HCT116 (cell line): Measurements from ENCODE around the gene TIAM2.

ENCODE experiments used
- JUND ChIP-seq: IDR thresholded peaks from 2 replicates; pipeline ENCODE4 v1.6.1; 2012
- YY1 ChIP-seq: IDR thresholded peaks from 2 replicates; pipeline ENCODE4 v1.6.1; 2011; ENCODE audit warnings: low read length, low read depth, moderate library complexity, mild to moderate bottlenecking; ENCODE audit not compliant: insufficient replicate concordance; ENCODE audit errors: extremely low read depth
- ZFX ChIP-seq: fragments of 450-650 bp; IDR thresholded peaks from 2 replicates; pipeline ENCODE4 v1.6.1; 2017
- TF ChIP-seq, protein P1 (sequence below), 3 experiments: fragments of 200-600 bp in 1 of 3; sonication (generic) in 1 of 3; IDR thresholded peaks in 2 of 3; conservative IDR thresholded peaks in 1 of 3; 2 replicates each; pipeline ENCODE4 v1.5.1; 2012 to 2017; ENCODE audit warnings: low read depth in 2 of 3, low read length in 2 of 3, antibody characterized with exemption in 1 of 3, borderline replicate concordance in 1 of 3, control low read depth in 1 of 3, mild to moderate bottlenecking in 1 of 3, mixed read lengths in 1 of 3, mixed run types in 1 of 3, moderate library complexity in 1 of 3; ENCODE audit not compliant: insufficient read depth in 1 of 3
- TF ChIP-seq, protein P2 (sequence below): IDR thresholded peaks from 2 replicates; pipeline ENCODE4 v1.6.1; 2012; ENCODE audit warnings: low read depth

DNA sequence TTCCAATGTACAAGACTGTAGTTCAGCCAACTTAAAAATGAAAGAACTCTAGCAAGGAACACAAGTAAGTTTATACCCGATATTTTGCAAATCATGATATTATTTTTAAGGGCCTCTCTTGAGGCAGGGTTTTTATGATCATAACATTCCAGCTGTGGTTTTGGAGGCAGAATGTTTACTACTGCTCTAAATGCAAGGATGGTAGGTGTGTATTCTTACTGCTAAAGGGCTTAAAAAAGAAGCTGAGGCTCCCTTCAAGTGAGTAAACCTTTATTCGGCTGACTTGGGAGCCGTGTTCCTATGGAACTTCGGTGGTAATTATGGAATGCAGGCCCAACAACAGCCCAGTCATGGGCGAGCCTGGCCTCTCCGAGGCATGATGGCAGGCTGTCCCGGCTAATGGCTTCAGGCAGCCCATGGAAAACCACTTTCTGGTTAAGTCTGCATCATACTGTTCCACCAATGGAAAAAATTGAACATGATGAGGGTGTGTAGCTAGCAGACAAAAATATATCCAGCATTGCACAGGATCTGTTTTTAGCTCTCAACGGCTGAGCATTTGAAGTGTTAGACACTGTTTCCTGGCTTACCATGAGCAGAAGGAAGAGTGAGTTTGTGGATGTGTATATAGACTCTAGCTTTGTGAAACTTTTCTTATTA lies 111.5 kb downstream of the TIAM2 start:
- TF ChIP-seq, protein P1, sequence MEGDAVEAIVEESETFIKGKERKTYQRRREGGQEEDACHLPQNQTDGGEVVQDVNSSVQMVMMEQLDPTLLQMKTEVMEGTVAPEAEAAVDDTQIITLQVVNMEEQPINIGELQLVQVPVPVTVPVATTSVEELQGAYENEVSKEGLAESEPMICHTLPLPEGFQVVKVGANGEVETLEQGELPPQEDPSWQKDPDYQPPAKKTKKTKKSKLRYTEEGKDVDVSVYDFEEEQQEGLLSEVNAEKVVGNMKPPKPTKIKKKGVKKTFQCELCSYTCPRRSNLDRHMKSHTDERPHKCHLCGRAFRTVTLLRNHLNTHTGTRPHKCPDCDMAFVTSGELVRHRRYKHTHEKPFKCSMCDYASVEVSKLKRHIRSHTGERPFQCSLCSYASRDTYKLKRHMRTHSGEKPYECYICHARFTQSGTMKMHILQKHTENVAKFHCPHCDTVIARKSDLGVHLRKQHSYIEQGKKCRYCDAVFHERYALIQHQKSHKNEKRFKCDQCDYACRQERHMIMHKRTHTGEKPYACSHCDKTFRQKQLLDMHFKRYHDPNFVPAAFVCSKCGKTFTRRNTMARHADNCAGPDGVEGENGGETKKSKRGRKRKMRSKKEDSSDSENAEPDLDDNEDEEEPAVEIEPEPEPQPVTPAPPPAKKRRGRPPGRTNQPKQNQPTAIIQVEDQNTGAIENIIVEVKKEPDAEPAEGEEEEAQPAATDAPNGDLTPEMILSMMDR (IDR thresholded peaks at IDR 0.05 in 2 of 3, conservative IDR thresholded peaks at IDR 0.05 in 1 of 3; ENCODE audit: borderline replicate concordance in 1 of 3, insufficient read depth in 1 of 3, low read depth in 2 of 3, low read length in 2 of 3) = no peak
- TF ChIP-seq YY1 (no peak), ZFX (no peak), JUND (no peak)
- TF ChIP-seq, protein P2, sequence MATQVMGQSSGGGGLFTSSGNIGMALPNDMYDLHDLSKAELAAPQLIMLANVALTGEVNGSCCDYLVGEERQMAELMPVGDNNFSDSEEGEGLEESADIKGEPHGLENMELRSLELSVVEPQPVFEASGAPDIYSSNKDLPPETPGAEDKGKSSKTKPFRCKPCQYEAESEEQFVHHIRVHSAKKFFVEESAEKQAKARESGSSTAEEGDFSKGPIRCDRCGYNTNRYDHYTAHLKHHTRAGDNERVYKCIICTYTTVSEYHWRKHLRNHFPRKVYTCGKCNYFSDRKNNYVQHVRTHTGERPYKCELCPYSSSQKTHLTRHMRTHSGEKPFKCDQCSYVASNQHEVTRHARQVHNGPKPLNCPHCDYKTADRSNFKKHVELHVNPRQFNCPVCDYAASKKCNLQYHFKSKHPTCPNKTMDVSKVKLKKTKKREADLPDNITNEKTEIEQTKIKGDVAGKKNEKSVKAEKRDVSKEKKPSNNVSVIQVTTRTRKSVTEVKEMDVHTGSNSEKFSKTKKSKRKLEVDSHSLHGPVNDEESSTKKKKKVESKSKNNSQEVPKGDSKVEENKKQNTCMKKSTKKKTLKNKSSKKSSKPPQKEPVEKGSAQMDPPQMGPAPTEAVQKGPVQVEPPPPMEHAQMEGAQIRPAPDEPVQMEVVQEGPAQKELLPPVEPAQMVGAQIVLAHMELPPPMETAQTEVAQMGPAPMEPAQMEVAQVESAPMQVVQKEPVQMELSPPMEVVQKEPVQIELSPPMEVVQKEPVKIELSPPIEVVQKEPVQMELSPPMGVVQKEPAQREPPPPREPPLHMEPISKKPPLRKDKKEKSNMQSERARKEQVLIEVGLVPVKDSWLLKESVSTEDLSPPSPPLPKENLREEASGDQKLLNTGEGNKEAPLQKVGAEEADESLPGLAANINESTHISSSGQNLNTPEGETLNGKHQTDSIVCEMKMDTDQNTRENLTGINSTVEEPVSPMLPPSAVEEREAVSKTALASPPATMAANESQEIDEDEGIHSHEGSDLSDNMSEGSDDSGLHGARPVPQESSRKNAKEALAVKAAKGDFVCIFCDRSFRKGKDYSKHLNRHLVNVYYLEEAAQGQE = no peak
